Lung microvascular endothelial cell (primary cell): ENCODE results near the gene CEACAM5. TPM values are rescaled to one million over a fixed set of nuclear protein-coding genes. Genes with fewer than 3 reads are reported as not detected.
A peak's percentile ranks its signal among the peaks of the same experiment; 100 is the strongest.
"Not testable (repeated sequence)": the region's sequence is repeated elsewhere in the genome, so short reads cannot be mapped to it uniquely, and the experiment has no call there.

Experiments used
- DNase-seq, 2 donors: peaks; one replicate each; pipeline versions ENCODE4 v3.0.0 to v3.0.0-alpha.2; 2010; ENCODE audit warnings: low read depth in 2 of 2
- total RNA-seq: library from RNA; depleted of rRNA; stranded (reverse); fragments of >200 nt; gene quantifications from 2 replicates; pipeline ENCODE4 v1.2.1, GENCODE V29; 2014

Gene CEACAM5
- total RNA-seq, 1 donor from 2014 or later = not detected

- DNase-seq = no peak
Observed at GRCh38 chr19:41700381-41701195, 7.8 kb upstream of the CEACAM5 start.

GRCh38 chr19:41701401-41702075 lies 6.9 kb upstream of the CEACAM5 start:
- no peak for DNase-seq

- DNase-seq = no peak
Observed at GRCh38 chr19:41702171-41702651, 6.2 kb upstream of the CEACAM5 start.

- DNase-seq = no peak
Observed at GRCh38 chr19:41703602-41704293, 4.7 kb upstream of the CEACAM5 start.

GRCh38 chr19:41705393-41706174 lies 2.8 kb upstream of the CEACAM5 start:
- DNase-seq = peak; percentile 29 to 40

- peak; percentile 40 to 50 for DNase-seq
Observed at GRCh38 chr19:41706741-41707501, 1.5 kb upstream of the CEACAM5 start.

- DNase-seq = no peak
Observed at GRCh38 chr19:41707502-41707812, 969 bp upstream of the CEACAM5 start.

- DNase-seq = no peak
Observed at GRCh38 chr19:41707871-41708371, 505 bp upstream of the CEACAM5 start.

- not testable (repeated sequence) for DNase-seq
Observed at GRCh38 chr19:41709516-41709915, 1.1 kb downstream of the CEACAM5 start.

- DNase-seq = no peak
Observed at GRCh38 chr19:41709951-41710645, 1.7 kb downstream of the CEACAM5 start.

GRCh38 chr19:41711376-41712261 lies 3.2 kb downstream of the CEACAM5 start:
- DNase-seq = no peak

GRCh38 chr19:41714598-41714997 lies 6.2 kb downstream of the CEACAM5 start:
- no peak for DNase-seq

GRCh38 chr19:41718761-41719160 lies 10.3 kb downstream of the CEACAM5 start:
- DNase-seq = no peak

- no peak for DNase-seq
Observed at GRCh38 chr19:41720103-41720502, 11.7 kb downstream of the CEACAM5 start.

GRCh38 chr19:41726493-41726892 lies 18.1 kb downstream of the CEACAM5 start:
- DNase-seq = no peak

- DNase-seq = no peak
Observed at GRCh38 chr19:41734156-41734555, 25.7 kb downstream of the CEACAM5 start.

- no peak for DNase-seq
Observed at GRCh38 chr19:41734585-41734984, 26.2 kb downstream of the CEACAM5 start.

- DNase-seq = no peak
Observed at GRCh38 chr19:41735071-41735600, 26.7 kb downstream of the CEACAM5 start.

- no peak for DNase-seq
Observed at GRCh38 chr19:41739361-41739760, 30.9 kb downstream of the CEACAM5 start.
